ENCODE measurements around the gene CHCHD3. TPM values are rescaled to one million over a fixed set of nuclear protein-coding genes. Genes with fewer than 3 reads are reported as not detected.

Gene CHCHD3
- polyA plus RNA-seq (2011; rRNA removed), result 119 and 139 TPM in 2 replicates
- polyA plus RNA-seq (2012; cell fraction: cytosol; rRNA removed), result 50.9 and 54.0 TPM in 2 replicates
- polyA plus RNA-seq (2012; cell fraction: nucleus; rRNA removed), result 14.9 and 20.3 TPM in 2 replicates
- polyA plus RNA-seq (2017; fragmentation: RNase III; extraction: RNeasy Plus Mini Kit Qiagen cat#74134 plus additional on column Dnase treatment), result 93.1 to 98.6 TPM (median 96.7 TPM) in 3 replicates
- polyA minus RNA-seq (2011; rRNA and poly(A)+ RNA removed), result 58.8 and 67.4 TPM in 2 replicates

DNA sequence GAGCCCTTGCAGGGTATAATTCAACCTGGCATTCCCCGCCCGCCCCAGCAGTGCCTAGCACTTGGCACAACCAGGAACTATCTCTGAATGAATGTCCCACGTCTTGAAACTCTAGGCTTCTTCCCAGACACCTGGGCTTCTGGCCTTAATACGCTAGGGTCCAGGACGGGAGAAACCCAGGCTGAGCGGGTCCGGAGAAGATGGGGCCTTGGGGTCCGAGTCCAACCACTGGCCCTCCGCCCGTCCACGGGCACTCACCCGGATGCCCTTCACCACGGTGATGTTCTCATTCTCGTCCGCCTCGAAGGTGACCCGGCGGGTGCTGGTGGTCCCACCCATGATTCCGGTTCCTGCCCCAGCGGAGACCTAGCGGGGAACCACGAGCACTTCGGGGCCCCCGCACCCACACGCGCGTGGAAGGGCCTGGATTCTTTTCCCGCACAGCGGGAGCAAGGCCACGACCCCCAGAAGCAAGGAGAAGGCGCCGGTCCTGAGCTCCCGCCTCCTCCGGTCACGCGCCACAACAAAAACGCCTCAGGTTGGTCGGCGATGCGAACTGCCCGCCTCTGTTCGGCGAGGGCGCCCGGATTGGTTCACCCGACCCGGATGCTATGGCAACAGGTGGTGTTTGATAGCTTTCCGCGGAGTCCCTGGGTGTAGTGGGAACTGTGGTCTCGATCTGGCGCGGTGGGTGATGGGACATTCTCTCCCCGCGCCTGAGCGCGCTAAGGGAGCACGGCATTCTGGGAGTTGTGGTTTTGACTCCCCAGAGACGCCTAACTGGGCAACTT lies at the start of gene CHCHD3:
Gene CHCHD3 (minus strand): TSS at position 492 of the 791 bp plus-strand sequence. CDS start 153 bp downstream, at position 339.
- Histone ChIP-seq H3K4me1 (peaks cover 13% of the 10 kb centered on the region; the same call in 2 of the 3 replicates), H3K4me3 (peak within 1 kb of the TSS; percentile 60), H3K27ac (peak within 1 kb of the TSS; percentile 75 to 89), H3K9me3 (no peaks in the 10 kb centered on the region), H3K4me2 (peak within 1 kb of the TSS; percentile 91)
- WGBS (ENCODE audit: missing lambda C conversion rate), result under 1% methylated on average over 32 of the region's 58 CpGs
- TF ChIP-seq MYC (IDR thresholded peaks at IDR 0.05; ENCODE audit: borderline replicate concordance, low read length), result peak; percentile 51; the same call in 1 of the 2 replicates
- TF ChIP-seq, protein P1, sequence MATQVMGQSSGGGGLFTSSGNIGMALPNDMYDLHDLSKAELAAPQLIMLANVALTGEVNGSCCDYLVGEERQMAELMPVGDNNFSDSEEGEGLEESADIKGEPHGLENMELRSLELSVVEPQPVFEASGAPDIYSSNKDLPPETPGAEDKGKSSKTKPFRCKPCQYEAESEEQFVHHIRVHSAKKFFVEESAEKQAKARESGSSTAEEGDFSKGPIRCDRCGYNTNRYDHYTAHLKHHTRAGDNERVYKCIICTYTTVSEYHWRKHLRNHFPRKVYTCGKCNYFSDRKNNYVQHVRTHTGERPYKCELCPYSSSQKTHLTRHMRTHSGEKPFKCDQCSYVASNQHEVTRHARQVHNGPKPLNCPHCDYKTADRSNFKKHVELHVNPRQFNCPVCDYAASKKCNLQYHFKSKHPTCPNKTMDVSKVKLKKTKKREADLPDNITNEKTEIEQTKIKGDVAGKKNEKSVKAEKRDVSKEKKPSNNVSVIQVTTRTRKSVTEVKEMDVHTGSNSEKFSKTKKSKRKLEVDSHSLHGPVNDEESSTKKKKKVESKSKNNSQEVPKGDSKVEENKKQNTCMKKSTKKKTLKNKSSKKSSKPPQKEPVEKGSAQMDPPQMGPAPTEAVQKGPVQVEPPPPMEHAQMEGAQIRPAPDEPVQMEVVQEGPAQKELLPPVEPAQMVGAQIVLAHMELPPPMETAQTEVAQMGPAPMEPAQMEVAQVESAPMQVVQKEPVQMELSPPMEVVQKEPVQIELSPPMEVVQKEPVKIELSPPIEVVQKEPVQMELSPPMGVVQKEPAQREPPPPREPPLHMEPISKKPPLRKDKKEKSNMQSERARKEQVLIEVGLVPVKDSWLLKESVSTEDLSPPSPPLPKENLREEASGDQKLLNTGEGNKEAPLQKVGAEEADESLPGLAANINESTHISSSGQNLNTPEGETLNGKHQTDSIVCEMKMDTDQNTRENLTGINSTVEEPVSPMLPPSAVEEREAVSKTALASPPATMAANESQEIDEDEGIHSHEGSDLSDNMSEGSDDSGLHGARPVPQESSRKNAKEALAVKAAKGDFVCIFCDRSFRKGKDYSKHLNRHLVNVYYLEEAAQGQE (IDR thresholded peaks at IDR 0.05), result no peak
- no peak for TF ChIP-seq HOXA7 (CRISPR knock-in tag; IDR thresholded peaks at IDR 0.05)
- TF ChIP-seq RCOR1 (IDR thresholded peaks at IDR 0.05; ENCODE audit: low read depth, low read length), result no peak
- no peak for TF ChIP-seq NFE2L2 (conservative IDR thresholded peaks at IDR 0.05; ENCODE audit: low read length)
- peak; percentile 76 for TF ChIP-seq POLR2A (IDR thresholded peaks at IDR 0.05; ENCODE audit: low read length)
- peak; percentile 86 for TF ChIP-seq USF2 (IDR thresholded peaks at IDR 0.05)
- 0 out of 2 replicates have a peak, but pooled peaks have one; percentile 14 for TF ChIP-seq ESRRA (IDR thresholded peaks at IDR 0.05; ENCODE audit: borderline replicate concordance, low read length)
- TF ChIP-seq PHF8 (IDR thresholded peaks at IDR 0.05; ENCODE audit: borderline replicate concordance, low read depth), result peak; percentile 94
- TF ChIP-seq JUN (IDR thresholded peaks at IDR 0.05), result peak in 1 of 2 experiments; percentile 82; a peak in 3 of 5 replicates
- TF ChIP-seq KDM5A (IDR thresholded peaks at IDR 0.05), result 0 out of 2 replicates have a peak, but pooled peaks have one; percentile 46
- TF ChIP-seq, protein P2, sequence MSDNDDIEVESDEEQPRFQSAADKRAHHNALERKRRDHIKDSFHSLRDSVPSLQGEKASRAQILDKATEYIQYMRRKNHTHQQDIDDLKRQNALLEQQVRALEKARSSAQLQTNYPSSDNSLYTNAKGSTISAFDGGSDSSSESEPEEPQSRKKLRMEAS (IDR thresholded peaks at IDR 0.05), result peak; percentile 80
- DNase-seq (ENCODE audit: low read depth in 1 of 2, low spot score in 1 of 2) (peak; percentile 96 to 97), ATAC-seq (peak; percentile 99 to 100), FAIRE-seq (peak; percentile 23)
- ChIA-PET CTCF (interaction anchor here (0.9 kb wide), 1 partner anchor 8 kb away, joined by 3 read pairs; no protein-coding TSS in a partner anchor), POLR2A (interaction anchor here (0.6 to 1.1 kb wide), 5 partner anchors 24 to 355 kb away, joined by 3 to 5 read pairs (median 4); partner anchors contain the start of gene EXOC4)

GRCh38 chr7:133130166-133130565 lies 48.3 kb upstream of the CHCHD3 start:
- WGBS (ENCODE audit: missing lambda C conversion rate), result 72% methylated on average over 8 of the region's 8 CpGs
- Histone ChIP-seq H3K4me1 (no peaks in the 10 kb centered on the region), H3K4me3 (no peak overlapping the region), H3K27ac (no peak overlapping the region), H3K4me2 (no peak overlapping the region), H3K9me3 (no peaks in the 10 kb centered on the region)
- no peak for ATAC-seq
- no peak for FAIRE-seq
- TF ChIP-seq RFX5 (IDR thresholded peaks at IDR 0.05) (no peak), RCOR1 (IDR thresholded peaks at IDR 0.05; ENCODE audit: low read depth, low read length) (no peak), USF2 (IDR thresholded peaks at IDR 0.05) (no peak), EHF (CRISPR knock-in tag; IDR thresholded peaks at IDR 0.05) (no peak), SREBF2 (IDR thresholded peaks at IDR 0.05) (no peak), HOXB5 (CRISPR knock-in tag; IDR thresholded peaks at IDR 0.05) (no peak), FOSL2 (IDR thresholded peaks at IDR 0.05) (no peak), FOSL2 (CRISPR knock-in tag; IDR thresholded peaks at IDR 0.05) (no peak), CHD4 (IDR thresholded peaks at IDR 0.05; ENCODE audit: borderline replicate concordance) (no peak), CBX2 (IDR thresholded peaks at IDR 0.05; ENCODE audit: borderline replicate concordance, low read depth) (no peak), HDAC2 (IDR thresholded peaks at IDR 0.05) (no peak), KDM1A (IDR thresholded peaks at IDR 0.05; ENCODE audit: low read depth) (no peak), JUN (IDR thresholded peaks at IDR 0.05) (no peak)
- ChIA-PET POLR2A (no interaction called here), CTCF (no interaction called here)
- no peak for DNase-seq (ENCODE audit: low read depth in 1 of 2, low spot score in 1 of 2)
